Testis (tissue), 3 donors: ENCODE measurements around the gene BAZ1B. TPM values are rescaled to one million over a fixed set of nuclear protein-coding genes. Genes with fewer than 3 reads are reported as not detected.

Source experiments
- DNase-seq: peaks from one replicate; pipeline ENCODE4 v3.0.0-alpha.2; 2019
- H3K27ac ChIP-seq, 2 donors: fragments of 200-600 bp; sonication (generic); one replicate each; pipeline ENCODE4 v1.5.1; 2019
- H3K27me3 ChIP-seq: fragments of 200-600 bp; sonication (generic); one replicate; pipeline ENCODE4 v1.5.1; 2019
- H3K36me3 ChIP-seq: fragments of 200-600 bp; sonication (generic); one replicate; pipeline ENCODE4 v1.5.1; 2017; ENCODE audit warnings: low read depth; ENCODE audit errors: missing control alignments
- H3K4me1 ChIP-seq: fragments of 200-600 bp; sonication (generic); one replicate; pipeline ENCODE4 v1.5.1; 2019
- H3K4me3 ChIP-seq, 2 donors: fragments of 200-600 bp; sonication (generic); one replicate each; pipeline ENCODE4 v1.5.1; 2017 to 2019
- H3K9me3 ChIP-seq: fragments of 200-600 bp; sonication (generic); one replicate; pipeline ENCODE4 v1.5.1; 2017
- CTCF ChIP-seq, 3 experiments: fragments of 450-650 bp in 2 of 3; fragments of 200-600 bp in 1 of 3; sonication (generic) in 1 of 3; IDR thresholded peaks; one replicate each; pipeline ENCODE4 v1.5.1; 2016 to 2019; ENCODE audit warnings: antibody characterized with exemption in 3 of 3, mild to moderate bottlenecking in 2 of 3, moderate library complexity in 1 of 3
- POLR2A ChIP-seq: fragments of 450-650 bp; IDR thresholded peaks from one replicate; pipeline ENCODE4 v1.6.1; 2017; ENCODE audit warnings: antibody characterized with exemption, mild to moderate bottlenecking, moderate library complexity
- WGBS, 2 donors: methylation state at CpG; one replicate each; pipeline ENCODE4 v1.1.5; 2018; 5-methylcytosine and 5-hydroxymethylcytosine counted together
- intact Hi-C: fragments of 100-400 bp; cut with DNase I; formaldehyde crosslinking; loops from one replicate; pipeline ENCODE4 v1.15.1; 2023; ENCODE audit warnings: low total_unique reads
- polyA plus RNA-seq: library from polyadenylated mRNA; stranded (reverse); fragments of 350-450 nt; fragmentation: Illumina TruSeq; extraction: RNeasy Lipid Tissue Mini Kit (QIAGEN cat#74804); gene quantifications from one replicate; pipeline ENCODE4 v1.2.3, GENCODE V29; 2014; ENCODE audit warnings: low read depth, low replicate concordance; ENCODE audit not compliant: insufficient read depth
- total RNA-seq, 2 donors: library from RNA; depleted of rRNA; stranded (reverse); fragments of >200 nt; gene quantifications; one replicate each; pipeline ENCODE4 v1.2.3, GENCODE V29; 2016

BAZ1B gene
- total and polyA plus RNA-seq, 3 donors from 2014 or later: 30.8 to 72.8 (median 59.4) TPM

GRCh38 chr7:73429622-73430505, 92.2 kb downstream of the BAZ1B start:
- Histone ChIP-seq H3K9me3 (no peaks in the 10 kb centered on the region), H3K4me1 (peaks cover 3% of the 10 kb centered on the region), H3K36me3 (no peaks in the 10 kb centered on the region), H3K27ac (no peak overlapping the region), H3K4me3 (no peak overlapping the region), H3K27me3 (no peaks in the 10 kb centered on the region)
- no peak for TF ChIP-seq CTCF (IDR thresholded peaks at IDR 0.05)
- TF ChIP-seq POLR2A: no peak
- WGBS, 2 donors: 65 to 84% methylated on average over 5 of the region's 6 CpGs
- no peak for DNase-seq
- intact Hi-C loops: no loop called here

DNA sequence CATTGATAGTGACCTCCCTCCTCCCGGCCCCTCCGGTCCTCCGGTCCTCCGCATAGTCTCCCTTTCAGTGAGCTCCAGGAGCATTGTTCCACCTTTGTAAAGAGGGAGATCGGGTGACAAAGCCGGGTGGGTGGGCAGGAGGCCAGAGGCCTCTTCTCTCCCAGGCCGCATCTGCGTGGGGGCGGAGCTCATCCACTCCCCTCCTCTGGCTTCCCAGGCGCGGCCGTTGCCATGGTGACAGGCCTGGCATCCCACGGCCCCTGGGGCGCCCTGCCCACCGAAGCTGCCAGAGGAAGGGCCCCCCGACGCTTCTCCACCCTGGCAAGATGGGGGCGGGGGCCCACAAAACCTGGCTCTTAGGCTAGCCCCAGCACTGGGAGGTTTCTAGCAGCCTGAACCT, 92.9 kb downstream of the BAZ1B start:
- Histone ChIP-seq H3K4me1 (peaks cover 3% of the 10 kb centered on the region), H3K36me3 (no peaks in the 10 kb centered on the region), H3K27ac (no peak overlapping the region), H3K27me3 (no peaks in the 10 kb centered on the region), H3K9me3 (no peaks in the 10 kb centered on the region), H3K4me3 (no peak overlapping the region)
- no peak for DNase-seq
- intact Hi-C loops: no loop called here
- WGBS, 2 donors: 20 to 21% methylated on average over 8 to 14 of the region's 18 CpGs
- TF ChIP-seq CTCF (IDR thresholded peaks at IDR 0.05): no peak
- TF ChIP-seq POLR2A: no peak

DNA sequence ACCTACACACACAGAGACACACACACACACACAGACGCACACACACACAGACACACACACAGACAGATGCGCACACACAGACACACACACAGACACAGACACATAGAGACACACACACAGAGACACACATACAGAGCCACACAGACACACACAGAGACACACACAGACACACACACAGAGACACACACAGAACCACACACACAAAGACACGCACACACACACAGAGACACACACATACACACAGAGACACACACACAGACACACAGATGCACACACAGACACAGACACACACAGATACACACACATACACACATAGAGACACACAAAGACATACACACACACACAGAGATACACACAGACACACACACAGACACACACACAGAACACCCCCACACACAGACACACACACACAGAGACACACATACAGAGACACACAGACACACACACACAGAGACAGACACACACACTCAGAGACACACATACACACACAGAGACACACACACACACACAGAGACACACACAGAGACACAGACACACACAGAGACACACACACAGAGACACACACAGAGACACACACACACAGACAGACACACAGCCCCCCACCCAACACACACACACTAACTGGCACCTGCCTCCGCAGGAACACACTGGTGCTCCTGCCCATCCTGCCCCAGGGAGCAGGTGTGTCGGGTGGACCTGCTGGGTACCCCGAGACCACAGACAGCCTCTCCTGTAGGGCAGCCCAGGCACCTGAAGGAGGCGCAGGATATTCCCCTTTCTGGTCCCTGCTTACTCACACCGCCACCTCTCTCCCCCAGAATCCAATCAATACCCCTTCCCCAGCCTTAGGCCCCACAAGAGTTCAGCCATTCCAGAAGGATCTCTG, 93.9 kb downstream of the BAZ1B start:
- intact Hi-C loops: no loop called here
- Histone ChIP-seq H3K36me3 (no peaks in the 10 kb centered on the region), H3K27me3 (no peaks in the 10 kb centered on the region), H3K27ac (no peak overlapping the region), H3K4me3 (no peak overlapping the region), H3K9me3 (no peaks in the 10 kb centered on the region), H3K4me1 (peaks cover 3% of the 10 kb centered on the region)
- TF ChIP-seq CTCF (IDR thresholded peaks at IDR 0.05) (no peak), POLR2A (no peak)
- DNase-seq: no peak
- 83 to 88% methylated on average over 4 to 8 of the region's 8 CpGs for WGBS, 2 donors

GRCh38 chr7:73426016-73426415, 96.1 kb downstream of the BAZ1B start:
- Histone ChIP-seq H3K36me3 (no peaks in the 10 kb centered on the region), H3K4me1 (peaks cover 3% of the 10 kb centered on the region), H3K27me3 (no peaks in the 10 kb centered on the region), H3K27ac (no peak overlapping the region), H3K9me3 (no peaks in the 10 kb centered on the region), H3K4me3 (no peak overlapping the region)
- no peak for DNase-seq
- TF ChIP-seq POLR2A (no peak), CTCF (IDR thresholded peaks at IDR 0.05) (no peak)
- WGBS, 2 donors: 76 to 77% methylated on average over 8 of the region's 8 CpGs
- intact Hi-C loops: no loop called here
